SK-N-SH treated with all-trans-retinoic acid at 6 μM for 48 hours (cell line): ENCODE measurements around the gene EFCAB9.

ENCODE experiments used
- ATAC-seq: fragments of 200-7000 bp; cut with Tn5 transposase; 3 replicates; pipeline ENCODE4 v1.9.1; 2020; ENCODE audit warnings: mild to moderate bottlenecking, moderate library complexity
- ARNTL ChIP-seq: fragments of 450-650 bp; formaldehyde crosslinking; IDR thresholded peaks from 2 replicates; pipeline ENCODE4 v1.5.0; 2020; ENCODE audit warnings: low read depth, mild to moderate bottlenecking, moderate library complexity, borderline replicate concordance
- BACH2 ChIP-seq: fragments of 250-450 bp; sonication (Bioruptor Pico); IDR thresholded peaks from 2 replicates; pipeline ENCODE4 v1.9.0; 2021; ENCODE audit warnings: mild to moderate bottlenecking, borderline replicate concordance
- CREB5 ChIP-seq: fragments of 250-450 bp; sonication (Bioruptor Pico); IDR thresholded peaks from 2 replicates; pipeline ENCODE4 v1.5.1; 2020; ENCODE audit warnings: low read depth, mild to moderate bottlenecking, moderate library complexity
- CSRNP3 ChIP-seq: fragments of 250-450 bp; sonication (Bioruptor Pico); IDR thresholded peaks from 2 replicates; pipeline ENCODE4 v1.5.1; 2021; ENCODE audit warnings: mild to moderate bottlenecking, moderate library complexity
- GLIS3 ChIP-seq: fragments of 250-450 bp; sonication (Bioruptor Pico); IDR thresholded peaks from 2 replicates; pipeline ENCODE4 v1.5.0; 2020; ENCODE audit warnings: mild to moderate bottlenecking, moderate library complexity
- ISL1 ChIP-seq: fragments of 250-450 bp; sonication (Bioruptor Pico); IDR thresholded peaks from 2 replicates; pipeline ENCODE4 v2.1.2; 2022; ENCODE audit warnings: mild to moderate bottlenecking, moderate library complexity
- OSR1 ChIP-seq: fragments of 250-450 bp; sonication (Bioruptor Pico); IDR thresholded peaks from 2 replicates; pipeline ENCODE4 v1.8.0; 2022; ENCODE audit warnings: moderate library complexity, mild to moderate bottlenecking, inconsistent platforms
- PATZ1 ChIP-seq: fragments of 250-450 bp; sonication (Bioruptor Pico); IDR thresholded peaks from 2 replicates; pipeline ENCODE4 v1.8.0; 2020; ENCODE audit warnings: mild to moderate bottlenecking, moderate library complexity, borderline replicate concordance
- POU6F1 ChIP-seq: fragments of 250-450 bp; sonication (Bioruptor Pico); IDR thresholded peaks from 2 replicates; pipeline ENCODE4 v1.8.0; 2021; ENCODE audit warnings: low read depth, mild to moderate bottlenecking, moderate library complexity, borderline replicate concordance
- PPARA ChIP-seq: fragments of 250-450 bp; sonication (Bioruptor Pico); IDR thresholded peaks from 2 replicates; pipeline ENCODE4 v1.5.0; 2020; ENCODE audit warnings: mild to moderate bottlenecking, borderline replicate concordance
- TCF4 ChIP-seq: fragments of 250-450 bp; sonication (Bioruptor Pico); IDR thresholded peaks from 2 replicates; pipeline ENCODE4 v1.8.0; 2021; ENCODE audit warnings: mild to moderate bottlenecking, moderate library complexity, borderline replicate concordance
- TOX ChIP-seq: fragments of 250-450 bp; sonication (Bioruptor Pico); IDR thresholded peaks from 2 replicates; pipeline ENCODE4 v1.8.0; 2021; ENCODE audit warnings: mild to moderate bottlenecking, moderate library complexity, borderline replicate concordance
- TSHZ2 ChIP-seq: fragments of 250-450 bp; sonication (Bioruptor Pico); IDR thresholded peaks from 2 replicates; pipeline ENCODE4 v1.5.0; 2020; ENCODE audit warnings: mild to moderate bottlenecking, moderate library complexity
- ZC3H10 ChIP-seq: fragments of 250-450 bp; sonication (Bioruptor Pico); IDR thresholded peaks from 2 replicates; pipeline ENCODE4 v1.5.1; 2021; ENCODE audit warnings: mild to moderate bottlenecking, moderate library complexity
- ZFP3 ChIP-seq: fragments of 250-450 bp; sonication (Bioruptor Pico); IDR thresholded peaks from 2 replicates; pipeline ENCODE4 v1.5.0; 2020; ENCODE audit warnings: mild to moderate bottlenecking, moderate library complexity
- ZFP30 ChIP-seq: fragments of 450-650 bp; formaldehyde crosslinking; IDR thresholded peaks from 2 replicates; pipeline ENCODE4 v1.5.0; 2022; ENCODE audit warnings: mild to moderate bottlenecking, moderate library complexity
- ZNF565 ChIP-seq: fragments of 450-650 bp; formaldehyde crosslinking; conservative IDR thresholded peaks from 2 replicates; pipeline ENCODE4 v1.5.0; 2020; ENCODE audit warnings: low read depth, mild to moderate bottlenecking, moderate library complexity
- ZNF70 ChIP-seq: fragments of 450-650 bp; formaldehyde crosslinking; IDR thresholded peaks from 2 replicates; pipeline ENCODE4 v1.5.0; 2020; ENCODE audit warnings: mild to moderate bottlenecking, moderate library complexity

EFCAB9 gene

GRCh38 chr5:172245703-172246125 lies 51.7 kb downstream of the EFCAB9 start:
- ATAC-seq = no peak
- TF ChIP-seq ZFP3 = no peak
- no peak for TF ChIP-seq POU6F1 (CRISPR knock-in tag)
- no peak for TF ChIP-seq PATZ1 (CRISPR knock-in tag)
- TF ChIP-seq, all 23 proteins: peak for 0

- no peak for TF ChIP-seq ZNF70
- TF ChIP-seq TSHZ2 (CRISPR knock-in tag) = no peak
- no peak for TF ChIP-seq PATZ1 (CRISPR knock-in tag)
- no peak for TF ChIP-seq TCF4
- no peak for TF ChIP-seq GLIS3
- TF ChIP-seq ISL1 = no peak
- TF ChIP-seq ZFP3 = no peak
- TF ChIP-seq TOX (CRISPR knock-in tag) = no peak
- TF ChIP-seq PPARA = no peak
- TF ChIP-seq ARNTL (CRISPR knock-in tag) = no peak
- no peak for TF ChIP-seq ZNF565 (CRISPR knock-in tag)
- TF ChIP-seq ZC3H10 (CRISPR knock-in tag) = no peak
- TF ChIP-seq, all 23 proteins: peak for 0
- ATAC-seq = no peak
Observed at GRCh38 chr5:172248637-172249036, 54.7 kb downstream of the EFCAB9 start.

- no peak for ATAC-seq
Observed at GRCh38 chr5:172251419-172251818, 57.4 kb downstream of the EFCAB9 start.

More at GRCh38 chr5:172251419-172251818, 57.4 kb downstream of the EFCAB9 start:
- TF ChIP-seq CSRNP3 (CRISPR knock-in tag) (no peak), POU6F1 (CRISPR knock-in tag) (no peak), GLIS3 (no peak), CREB5 (CRISPR knock-in tag) (no peak), OSR1 (no peak), BACH2 (CRISPR knock-in tag) (no peak), ZFP30 (CRISPR knock-in tag) (no peak), PATZ1 (CRISPR knock-in tag) (no peak), ZC3H10 (CRISPR knock-in tag) (no peak), ISL1 (no peak)
